Esophagus muscularis mucosa (tissue), 4 donors: ENCODE data around the gene OR10H5.

Experiments used
- EP300 ChIP-seq: sonication (generic); formaldehyde crosslinking; IDR thresholded peaks from one replicate; pipeline ENCODE4 v1.6.1; 2017; ENCODE audit warnings: antibody characterized with exemption
- POLR2A ChIP-seq: fragments of 450-650 bp; IDR thresholded peaks from one replicate; pipeline ENCODE4 v1.6.1; 2017; ENCODE audit warnings: antibody characterized with exemption, moderate library complexity, mild to moderate bottlenecking, low read depth
- POLR2AphosphoS5 ChIP-seq, 2 donors: sonication (generic); formaldehyde crosslinking; IDR thresholded peaks; one replicate each; pipeline ENCODE4 v1.6.1; 2017; ENCODE audit warnings: antibody characterized with exemption in 2 of 2
- TF ChIP-seq, protein P1 (sequence below), 3 experiments: fragments of 200-600 bp in 2 of 3; fragments of 450-650 bp in 1 of 3; sonication (generic) in 2 of 3; IDR thresholded peaks; one replicate each; pipeline ENCODE4 v1.5.1; 2017 to 2019; ENCODE audit warnings: antibody characterized with exemption in 3 of 3, mild to moderate bottlenecking in 2 of 3, moderate library complexity in 1 of 3

DNA sequence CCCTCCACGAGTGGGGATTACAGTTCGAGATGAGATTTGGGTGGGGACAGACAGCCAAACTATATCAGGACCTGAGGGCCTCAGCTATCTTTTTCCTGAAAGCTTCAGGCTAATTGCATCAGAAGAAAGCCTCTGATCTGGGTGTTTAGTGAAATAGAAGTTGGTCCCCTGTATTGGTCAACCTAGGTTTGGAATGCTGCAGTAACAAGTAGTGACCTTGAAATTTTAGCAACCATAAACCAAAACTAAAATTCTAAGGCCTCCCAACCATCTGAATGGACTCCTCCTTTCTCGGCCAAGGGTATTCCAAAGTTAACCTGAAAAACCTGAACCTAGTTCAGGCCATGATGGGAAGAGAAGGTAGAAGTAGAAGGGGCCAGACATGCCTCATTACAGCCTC, 62.9 kb downstream of the OR10H5 start:
- TF ChIP-seq, protein P1, sequence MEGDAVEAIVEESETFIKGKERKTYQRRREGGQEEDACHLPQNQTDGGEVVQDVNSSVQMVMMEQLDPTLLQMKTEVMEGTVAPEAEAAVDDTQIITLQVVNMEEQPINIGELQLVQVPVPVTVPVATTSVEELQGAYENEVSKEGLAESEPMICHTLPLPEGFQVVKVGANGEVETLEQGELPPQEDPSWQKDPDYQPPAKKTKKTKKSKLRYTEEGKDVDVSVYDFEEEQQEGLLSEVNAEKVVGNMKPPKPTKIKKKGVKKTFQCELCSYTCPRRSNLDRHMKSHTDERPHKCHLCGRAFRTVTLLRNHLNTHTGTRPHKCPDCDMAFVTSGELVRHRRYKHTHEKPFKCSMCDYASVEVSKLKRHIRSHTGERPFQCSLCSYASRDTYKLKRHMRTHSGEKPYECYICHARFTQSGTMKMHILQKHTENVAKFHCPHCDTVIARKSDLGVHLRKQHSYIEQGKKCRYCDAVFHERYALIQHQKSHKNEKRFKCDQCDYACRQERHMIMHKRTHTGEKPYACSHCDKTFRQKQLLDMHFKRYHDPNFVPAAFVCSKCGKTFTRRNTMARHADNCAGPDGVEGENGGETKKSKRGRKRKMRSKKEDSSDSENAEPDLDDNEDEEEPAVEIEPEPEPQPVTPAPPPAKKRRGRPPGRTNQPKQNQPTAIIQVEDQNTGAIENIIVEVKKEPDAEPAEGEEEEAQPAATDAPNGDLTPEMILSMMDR (IDR thresholded peaks at IDR 0.05): no peak
- no peak for TF ChIP-seq EP300
- no peak for TF ChIP-seq POLR2AphosphoS5 (IDR thresholded peaks at IDR 0.05)
- no peak for TF ChIP-seq POLR2A
